Activated CD8-positive, alpha-beta memory T cell treated with anti-CD3 and anti-CD28 coated beads for 1 hour (primary cell): ENCODE results near the gene HS6ST2.

ENCODE experiments used
- DNase-seq, 2 donors: peaks; one replicate each; pipeline ENCODE4 v3.0.0-alpha.2; 2020; ENCODE audit warnings: low read depth in 1 of 2; ENCODE audit errors: extremely low read depth in 1 of 2

Gene HS6ST2

GRCh38 chrX:132624466-132624865, 334.0 kb downstream of the HS6ST2 start:
- DNase-seq, result no peak

- DNase-seq, result no peak
Measured at GRCh38 chrX:132623942-132624341, 334.5 kb downstream of the HS6ST2 start.

GRCh38 chrX:132623300-132623699, 335.1 kb downstream of the HS6ST2 start:
- no peak for DNase-seq

GRCh38 chrX:132622130-132622529, 336.3 kb downstream of the HS6ST2 start:
- DNase-seq, result no peak

- DNase-seq, result no peak
Measured at GRCh38 chrX:132618810-132619209, 339.6 kb downstream of the HS6ST2 start.

- peak in 1 of 2 donors; percentile 3 for DNase-seq
Measured at GRCh38 chrX:132615391-132616131, 342.9 kb downstream of the HS6ST2 start.

- DNase-seq, result no peak
Measured at GRCh38 chrX:132614297-132614696, 344.1 kb downstream of the HS6ST2 start.

GRCh38 chrX:132613801-132614200, 344.6 kb downstream of the HS6ST2 start:
- DNase-seq, result no peak

GRCh38 chrX:132612821-132613564, 345.4 kb downstream of the HS6ST2 start:
- DNase-seq, result peak; percentile 1 to 4

GRCh38 chrX:132610536-132610935, 347.9 kb downstream of the HS6ST2 start:
- DNase-seq, result no peak

- no peak for DNase-seq
Measured at GRCh38 chrX:132609362-132609848, 349.0 kb downstream of the HS6ST2 start.

- DNase-seq, result no peak
Measured at GRCh38 chrX:132603700-132604286, 354.6 kb downstream of the HS6ST2 start.

- DNase-seq, result no peak
Measured at GRCh38 chrX:132602701-132603100, 355.7 kb downstream of the HS6ST2 start.

- DNase-seq, result no peak
Measured at GRCh38 chrX:132594999-132595398, 363.4 kb downstream of the HS6ST2 start.

GRCh38 chrX:132594129-132594528, 364.3 kb downstream of the HS6ST2 start:
- no peak for DNase-seq

- no peak for DNase-seq
Measured at GRCh38 chrX:132592880-132593279, 365.5 kb downstream of the HS6ST2 start.

- DNase-seq, result no peak
Measured at GRCh38 chrX:132591719-132592275, 366.6 kb downstream of the HS6ST2 start.

- no peak for DNase-seq
Measured at GRCh38 chrX:132590350-132591026, 367.9 kb downstream of the HS6ST2 start.

- DNase-seq, result no peak
Measured at GRCh38 chrX:132584936-132585335, 373.5 kb downstream of the HS6ST2 start.

GRCh38 chrX:132576939-132577338, 381.5 kb downstream of the HS6ST2 start:
- DNase-seq, result no peak
